Common myeloid progenitor, CD34-positive (primary cell): ENCODE measurements around the gene SEMA4B.

Experiments used
- CTCF ChIA-PET: fragments of 350-600 bp; sonication (Branson Sonifier 250); formaldehyde crosslinking; loops from one replicate; lab custom pipeline; 2021; ENCODE audit warnings: antibody characterized with exemption; lab: Charles Lee
- POLR2A ChIA-PET: fragments of 350-600 bp; sonication (Branson Sonifier 250); formaldehyde crosslinking; loops from one replicate; lab custom pipeline; 2021; ENCODE audit warnings: antibody characterized with exemption; lab: Charles Lee
- DNase-seq, 3 donors: peaks; one replicate each; pipeline versions ENCODE4 v3.0.0 to v3.0.0-alpha.2; 2013
- H3K27ac ChIP-seq, 2 experiments: 1 replicate in 1 of 2; 2 replicates in 1 of 2; pipeline ENCODE4 v1.7.0; 2013; ENCODE audit warnings: inconsistent platforms in 2 of 2, low read length in 2 of 2, mild to moderate bottlenecking in 2 of 2, low read depth in 1 of 2, moderate library complexity in 1 of 2; ENCODE audit not compliant: severe bottlenecking in 2 of 2, insufficient read depth in 1 of 2, poor library complexity in 1 of 2
- H3K27me3 ChIP-seq, 5 experiments: replicated peaks in 2 of 5; 1 replicate in 3 of 5; 2 replicates in 2 of 5; pipeline versions ENCODE4 v1.6.1 to v1.7.0; 2013; ENCODE audit warnings: low read length in 4 of 5, mild to moderate bottlenecking in 2 of 5, moderate library complexity in 2 of 5, inconsistent platforms in 1 of 5; ENCODE audit not compliant: insufficient read depth in 5 of 5, control insufficient read depth in 4 of 5
- H3K36me3 ChIP-seq, 4 experiments: 1 replicate in 2 of 4; 2 replicates in 2 of 4; pipeline versions ENCODE4 v1.6.1 to v1.7.0; 2013; ENCODE audit warnings: low read length in 3 of 4, control low read depth in 1 of 4, mild to moderate bottlenecking in 1 of 4; ENCODE audit not compliant: control insufficient read depth in 4 of 4, insufficient read depth in 4 of 4
- H3K4me1 ChIP-seq, 4 experiments: 1 replicate in 3 of 4; 2 replicates in 1 of 4; pipeline versions ENCODE4 v1.6.1 to v1.7.1; 2013; ENCODE audit warnings: low read length in 3 of 4, mild to moderate bottlenecking in 3 of 4, control low read depth in 1 of 4, inconsistent platforms in 1 of 4, moderate library complexity in 1 of 4; ENCODE audit not compliant: control insufficient read depth in 4 of 4, insufficient read depth in 4 of 4; ENCODE audit errors: control extremely low read depth in 1 of 4
- H3K4me3 ChIP-seq, 7 experiments: 1 replicate in 4 of 7; 2 replicates in 3 of 7; pipeline versions ENCODE4 v1.5.1 to v1.7.0; 2013; ENCODE audit warnings: mild to moderate bottlenecking in 7 of 7, low read length in 6 of 7, moderate library complexity in 6 of 7, inconsistent platforms in 2 of 7, low read depth in 2 of 7, control low read depth in 1 of 7; ENCODE audit not compliant: insufficient read depth in 4 of 7, control insufficient read depth in 1 of 7; ENCODE audit errors: extremely low read depth in 1 of 7
- H3K9me3 ChIP-seq, 5 experiments: 1 replicate in 4 of 5; 2 replicates in 1 of 5; pipeline versions ENCODE4 v1.6.1 to v1.7.1; 2013; ENCODE audit warnings: low read length in 4 of 5, mild to moderate bottlenecking in 2 of 5, inconsistent platforms in 1 of 5, low read depth in 1 of 5, moderate library complexity in 1 of 5; ENCODE audit not compliant: control insufficient read depth in 4 of 5, insufficient read depth in 2 of 5; ENCODE audit errors: control extremely low read depth in 1 of 5
- whole genome bisulfite sequencing: methylation state at CpG from one replicate; pipeline ENCODE4 v1.1.5; 2013; ENCODE audit not compliant: insufficient coverage; 5-methylcytosine and 5-hydroxymethylcytosine counted together

SEMA4B gene

DNA sequence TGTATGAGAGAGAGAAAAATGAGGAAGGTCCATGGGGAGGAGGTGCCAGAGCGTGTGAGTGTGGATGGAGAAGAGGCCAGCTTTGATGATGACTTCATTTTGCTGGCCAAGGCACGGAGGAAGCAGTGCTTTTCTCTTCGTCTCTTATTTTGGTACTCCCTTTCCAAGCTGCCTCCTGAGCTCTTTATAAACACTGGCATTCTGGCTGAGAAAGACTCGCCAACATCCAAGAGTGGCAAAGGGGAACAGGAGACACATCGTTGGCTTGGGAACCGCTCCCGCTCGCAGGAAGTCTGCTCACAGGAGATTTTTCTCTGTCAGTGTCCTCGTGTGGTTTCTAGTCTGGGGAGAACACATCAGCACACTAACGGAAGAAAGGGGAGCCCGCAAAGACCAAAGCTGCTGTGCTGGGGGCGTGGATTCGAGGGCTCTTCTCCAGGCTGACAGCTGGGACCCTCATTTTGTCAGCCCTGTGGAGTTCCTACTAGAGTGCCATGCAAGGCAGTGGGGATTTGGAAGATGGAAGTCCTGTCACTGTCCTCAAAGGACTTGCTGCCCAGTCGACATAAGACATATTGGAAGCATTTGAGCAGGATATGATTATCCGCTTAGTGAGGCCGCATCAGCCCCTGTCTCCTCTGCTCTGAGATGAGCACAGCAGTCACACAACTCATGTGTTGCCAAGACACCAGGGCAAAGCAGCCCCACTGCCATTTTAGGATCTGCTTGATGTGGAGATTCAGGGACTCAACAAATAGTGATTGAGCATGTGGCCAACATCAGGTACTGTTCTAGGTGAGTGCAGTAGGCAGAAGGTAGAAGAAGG, 8.0 kb upstream of the SEMA4B start:
- POLR2A ChIA-PET: interaction anchor here (0.6 kb wide), 1 partner anchor 45 kb away, joined by 4 read pairs; no protein-coding TSS in a partner anchor
- H3K9me3 ChIP-seq: no peaks in the 10 kb centered on the region
- H3K4me1 ChIP-seq: peaks cover 2 to 48% (median 23%) of the 10 kb centered on the region in 4 experiments
- peak; percentile 49 to 84 (median 80) for DNase-seq
- H3K4me3 ChIP-seq: peak overlapping the region in 3 of 7 experiments; percentile 43 to 58 (median 44)
- 22% methylated on average over 16 of the region's 16 CpGs for WGBS
- H3K36me3 ChIP-seq: no peaks in the 10 kb centered on the region
- no peak overlapping the region for H3K27ac ChIP-seq
- H3K27me3 ChIP-seq: no peaks in the 10 kb centered on the region
- CTCF ChIA-PET: interaction anchor here (0.6 to 2.0 kb wide), 7 partner anchors 9 to 1820 kb away, joined by 3 to 6 read pairs (median 4); no protein-coding TSS in a partner anchor

DNA sequence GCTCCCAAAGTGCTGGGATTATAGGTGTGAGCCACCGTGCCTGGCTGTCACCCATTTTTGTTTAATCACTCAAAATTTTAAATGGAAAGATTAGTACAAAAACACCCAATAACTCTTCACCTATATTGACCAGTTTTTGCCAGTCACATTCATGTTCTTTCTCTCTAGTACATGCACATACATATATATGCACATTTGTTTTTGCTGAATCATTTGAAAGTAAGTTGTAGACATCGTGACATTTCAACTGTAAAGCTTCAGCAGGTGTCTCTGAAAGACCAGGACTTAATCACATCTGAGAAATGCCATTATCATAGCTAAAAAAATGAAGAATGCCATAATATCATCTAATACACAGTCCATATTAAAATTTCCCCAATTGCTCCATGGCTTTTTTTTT, 6.5 kb upstream of the SEMA4B start:
- POLR2A ChIA-PET: no interaction called here
- Histone ChIP-seq H3K4me3 (no peak overlapping the region), H3K27ac (no peak overlapping the region), H3K4me1 (peaks cover 2 to 36% (median 21%) of the 10 kb centered on the region in 4 experiments), H3K36me3 (no peaks in the 10 kb centered on the region), H3K27me3 (no peaks in the 10 kb centered on the region), H3K9me3 (no peaks in the 10 kb centered on the region)
- WGBS: no CpG with 5 or more reads among the region's 2 CpGs
- CTCF ChIA-PET: interaction anchor here (0.6 to 1.8 kb wide), 5 partner anchors 10 to 30 kb away, joined by 3 to 7 read pairs (median 3); no protein-coding TSS in a partner anchor
- DNase-seq: no peak

DNA sequence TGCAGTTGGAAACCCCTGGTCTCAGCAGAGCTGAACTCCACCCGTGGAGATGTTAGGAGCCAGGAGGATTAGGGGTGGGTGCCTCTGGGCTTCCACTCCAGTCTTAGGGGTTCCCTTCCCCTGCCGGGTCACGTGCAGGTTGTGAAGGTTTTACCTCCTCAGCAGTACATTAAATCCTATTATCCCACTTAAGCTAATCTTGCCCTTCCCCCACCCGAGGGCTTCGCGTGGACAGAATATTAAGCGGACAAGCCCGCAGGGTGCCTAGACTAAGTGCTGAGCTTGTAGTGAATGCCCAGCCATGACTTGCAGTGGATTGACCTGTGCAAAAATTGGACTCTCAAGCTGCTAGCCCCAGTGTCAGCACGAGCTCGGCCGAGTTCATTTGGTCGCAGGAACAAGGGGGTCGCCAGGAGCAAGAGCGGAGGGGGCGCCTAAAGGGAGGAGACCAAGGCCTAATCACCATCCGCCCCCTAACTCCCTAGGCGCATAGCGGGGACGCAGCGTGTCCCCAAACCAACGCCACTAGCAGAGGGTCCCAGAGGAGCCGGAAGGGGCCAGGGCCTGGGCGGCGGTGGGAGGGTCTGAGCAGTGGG, 498 bp upstream of the SEMA4B start:
- peak in 1 of 3 donors; percentile 31 for DNase-seq
- Histone ChIP-seq H3K4me1 (peaks cover 4 to 21% (median 17%) of the 10 kb centered on the region in 4 experiments), H3K4me3 (peak overlapping the region; percentile 35 to 89 (median 79)), H3K27ac (peak overlapping the region in 1 of 2 experiments; percentile 54), H3K27me3 (peaks cover 0 to 7% (median 0%) of the 10 kb centered on the region in 5 experiments), H3K36me3 (no peaks in the 10 kb centered on the region), H3K9me3 (no peaks in the 10 kb centered on the region)
- ChIA-PET CTCF (interaction anchor here (0.5 to 3.8 kb wide), 11 partner anchors 9 to 110 kb away, joined by 3 to 13 read pairs (median 4); no protein-coding TSS in a partner anchor), POLR2A (interaction anchor here (0.6 to 0.7 kb wide), 2 partner anchors 26 to 396 kb away, joined by 3 read pairs; no protein-coding TSS in a partner anchor)
- WGBS: 5% methylated on average over 19 of the region's 24 CpGs

DNA sequence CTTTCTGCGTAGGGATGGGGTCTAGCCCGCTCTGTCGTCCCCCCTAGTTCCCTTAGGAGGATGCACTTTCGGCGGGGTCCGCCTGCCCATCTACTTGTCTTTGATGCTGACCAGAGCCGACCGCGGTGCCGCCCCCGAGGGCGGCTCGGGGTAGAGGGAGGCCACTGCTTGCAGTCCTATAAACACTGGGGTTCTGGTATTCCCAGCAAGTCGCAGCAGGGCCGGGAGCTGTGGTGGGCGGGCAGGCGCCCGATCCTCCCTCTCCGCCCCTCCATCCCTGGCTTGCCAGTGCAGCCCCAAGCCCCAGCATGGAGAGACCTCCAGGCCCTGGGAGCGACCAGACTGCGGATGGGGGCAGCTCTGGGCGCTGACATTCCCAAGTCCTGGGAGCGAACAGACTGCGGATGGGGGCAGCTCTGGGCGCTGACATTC, 830 bp downstream of the SEMA4B start:
- peak overlapping the region; percentile 35 to 89 (median 79) for H3K4me3 ChIP-seq
- H3K36me3 ChIP-seq: no peaks in the 10 kb centered on the region
- ChIA-PET CTCF (interaction anchor here (0.9 to 3.8 kb wide), 10 partner anchors 9 to 27 kb away, joined by 3 to 13 read pairs (median 4); no protein-coding TSS in a partner anchor), POLR2A (interaction anchor here (0.8 kb wide), 1 partner anchor 31 kb away, joined by 3 read pairs; no protein-coding TSS in a partner anchor)
- peaks cover 0 to 7% (median 0%) of the 10 kb centered on the region in 5 experiments for H3K27me3 ChIP-seq
- peak overlapping the region in 1 of 2 experiments; percentile 54 for H3K27ac ChIP-seq
- DNase-seq: no peak
- peaks cover 4 to 21% (median 17%) of the 10 kb centered on the region in 4 experiments for H3K4me1 ChIP-seq
- WGBS: 11% methylated on average over 20 of the region's 25 CpGs
- H3K9me3 ChIP-seq: no peaks in the 10 kb centered on the region

DNA sequence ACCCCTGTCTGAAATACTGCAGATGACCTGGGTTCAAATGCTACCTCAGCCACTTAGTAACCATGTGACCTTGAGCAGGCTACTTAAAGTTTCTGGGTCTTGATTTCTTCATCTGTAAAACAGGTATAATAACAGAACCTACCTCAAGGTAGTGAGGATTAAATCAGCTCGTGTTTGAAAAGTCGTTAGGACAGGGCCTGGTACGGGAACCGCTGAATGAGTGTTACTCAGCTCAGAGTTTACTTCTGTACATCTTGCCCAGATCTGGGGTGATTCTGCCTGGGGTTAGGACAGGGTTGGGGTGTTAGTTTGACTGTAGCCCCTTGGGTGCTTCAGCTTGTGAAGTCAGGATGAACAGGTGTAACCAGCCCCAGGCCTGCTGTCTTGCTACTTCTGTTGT, 1.8 kb downstream of the SEMA4B start:
- Histone ChIP-seq H3K4me1 (peaks cover 4 to 21% (median 17%) of the 10 kb centered on the region in 4 experiments), H3K27ac (no peak overlapping the region), H3K36me3 (no peaks in the 10 kb centered on the region), H3K4me3 (no peak overlapping the region), H3K27me3 (peaks cover 0 to 7% (median 0%) of the 10 kb centered on the region in 5 experiments), H3K9me3 (no peaks in the 10 kb centered on the region)
- no peak for DNase-seq
- WGBS: 100% methylated on average over 3 of the region's 4 CpGs
- POLR2A ChIA-PET: no interaction called here
- CTCF ChIA-PET: interaction anchor here (1.0 to 1.2 kb wide), 4 partner anchors 10 to 18 kb away, joined by 3 read pairs; no protein-coding TSS in a partner anchor

DNA sequence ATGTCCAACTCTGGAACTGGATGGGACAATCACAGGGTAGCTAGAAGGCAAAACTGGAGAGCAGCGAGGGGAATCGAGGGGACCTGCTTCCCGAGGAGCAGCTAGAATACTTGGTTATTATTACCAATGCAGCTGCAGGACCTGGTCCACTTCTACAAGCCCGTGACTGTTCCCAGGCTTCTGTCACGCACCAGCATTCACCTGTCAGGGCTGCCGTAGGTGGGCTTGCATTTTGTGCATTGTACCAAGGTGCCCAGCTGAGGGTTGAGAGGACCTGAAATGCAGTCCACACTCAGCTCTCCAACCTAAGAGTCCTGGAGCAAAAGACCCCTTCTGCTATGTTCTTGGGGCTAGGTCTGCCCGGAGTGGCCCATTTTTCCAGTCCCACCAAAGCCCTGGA, 2.3 kb downstream of the SEMA4B start:
- H3K36me3 ChIP-seq: no peaks in the 10 kb centered on the region
- no peak for DNase-seq
- POLR2A ChIA-PET: no interaction called here
- peaks cover 4 to 21% (median 17%) of the 10 kb centered on the region in 4 experiments for H3K4me1 ChIP-seq
- no peaks in the 10 kb centered on the region for H3K9me3 ChIP-seq
- no peak overlapping the region for H3K4me3 ChIP-seq
- H3K27me3 ChIP-seq: peaks cover 0 to 7% (median 0%) of the 10 kb centered on the region in 5 experiments
- no peak overlapping the region for H3K27ac ChIP-seq
- CTCF ChIA-PET: interaction anchor here (1.0 to 1.2 kb wide), 3 partner anchors 12 to 18 kb away, joined by 3 read pairs; no protein-coding TSS in a partner anchor
- 100% methylated on average over 7 of the region's 7 CpGs for WGBS
